ENCODE data around the gene DVL1.
"Not testable (repeated sequence)": the region's sequence is repeated elsewhere in the genome, so short reads cannot be mapped to it uniquely, and the experiment has no call there.

DVL1 gene

DNA sequence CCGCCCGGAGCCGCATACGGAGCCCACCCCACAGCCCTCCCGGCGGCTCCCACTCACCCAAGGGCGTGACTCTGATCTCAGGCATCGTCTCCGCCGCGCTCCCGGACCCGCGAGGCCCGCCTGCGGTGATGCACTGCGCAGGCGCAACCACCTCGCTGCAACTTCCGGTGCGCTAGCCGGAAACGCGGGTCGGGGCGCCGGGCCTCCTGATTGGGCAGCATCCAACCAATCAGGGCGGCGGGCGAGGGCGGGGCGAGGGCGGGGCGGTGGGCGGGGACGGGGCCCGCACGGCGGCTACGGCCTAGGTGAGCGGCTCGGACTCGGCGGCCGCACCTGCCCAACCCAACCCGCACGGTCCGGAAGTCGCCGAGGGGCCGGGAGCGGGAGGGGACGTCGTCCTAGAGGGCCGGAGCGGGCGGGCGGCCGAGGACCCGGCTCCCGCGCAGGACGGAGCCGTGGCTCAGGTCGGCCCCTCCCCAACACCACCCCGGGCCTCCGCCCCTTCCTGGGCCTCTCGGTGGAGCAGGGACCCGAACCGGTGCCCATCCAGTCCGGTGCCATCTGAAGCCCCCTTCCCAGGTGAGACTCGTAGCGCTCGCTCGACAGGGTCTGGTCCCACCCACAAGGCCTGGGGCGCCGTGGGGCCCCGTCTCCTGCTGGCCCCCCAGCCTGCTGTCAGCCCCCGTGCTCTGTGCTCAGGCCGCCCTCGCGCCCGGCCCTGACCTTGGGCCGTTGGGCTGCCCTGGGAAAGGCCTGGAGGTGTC lies 24.5 kb downstream of the DVL1 start, which contains the start of the genes CPTP and INTS11:
Gene CPTP, plus strand, starts transcription at position 279 of the 764 bp plus-strand sequence. CDS start 2,109 bp downstream, outside the sequence.
Gene INTS11, minus strand, starts transcription at position 137 of the 764 bp plus-strand sequence. Its CDS starts 52 bp downstream, at position 85.
- peak; percentile 84 to 92 for DNase-seq

DNA sequence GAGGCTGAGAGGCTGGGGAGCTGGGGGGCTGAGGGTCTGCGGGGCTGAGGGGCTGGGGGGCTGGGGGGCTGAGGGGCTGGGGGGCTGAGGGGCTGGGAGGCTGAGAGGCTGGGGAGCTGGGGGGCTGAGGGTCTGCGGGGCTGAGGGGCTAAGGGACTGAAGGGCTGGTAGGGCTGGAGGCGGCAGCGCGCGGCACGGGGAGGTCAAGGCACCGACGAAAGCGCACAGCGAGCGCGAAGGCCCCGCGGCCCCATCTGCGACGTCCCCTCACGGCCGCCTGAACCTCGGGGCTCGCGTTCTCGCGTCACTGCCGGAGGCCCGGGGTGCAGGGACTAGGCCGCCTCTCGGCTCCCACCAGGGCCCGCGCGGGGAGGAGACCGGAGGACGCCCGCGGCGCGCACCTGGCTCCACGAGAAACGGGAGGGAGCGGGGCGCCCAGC lies 25.1 kb downstream of the DVL1 start:
- DNase-seq, result no peak

DNA sequence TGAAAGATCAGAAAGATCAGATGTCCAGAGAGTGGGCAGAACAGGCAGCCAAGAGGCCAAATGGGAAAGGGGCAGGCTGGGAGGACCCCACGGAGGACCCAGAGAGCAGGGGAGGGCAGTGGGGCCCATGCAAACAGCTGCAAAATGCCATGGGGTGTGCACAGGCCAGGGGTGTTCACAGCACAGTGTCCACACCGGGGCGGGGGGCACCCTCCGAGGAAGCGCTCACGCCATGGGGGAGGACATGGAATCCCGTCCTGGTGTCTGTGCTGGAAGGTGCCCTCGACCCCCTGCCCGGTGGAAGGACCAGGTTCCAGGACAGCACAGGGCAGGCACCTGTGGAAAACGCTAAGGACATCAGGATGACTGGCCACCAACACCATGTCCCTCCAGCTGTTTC lies 26.3 kb downstream of the DVL1 start:
- DNase-seq, result no peak

DNA sequence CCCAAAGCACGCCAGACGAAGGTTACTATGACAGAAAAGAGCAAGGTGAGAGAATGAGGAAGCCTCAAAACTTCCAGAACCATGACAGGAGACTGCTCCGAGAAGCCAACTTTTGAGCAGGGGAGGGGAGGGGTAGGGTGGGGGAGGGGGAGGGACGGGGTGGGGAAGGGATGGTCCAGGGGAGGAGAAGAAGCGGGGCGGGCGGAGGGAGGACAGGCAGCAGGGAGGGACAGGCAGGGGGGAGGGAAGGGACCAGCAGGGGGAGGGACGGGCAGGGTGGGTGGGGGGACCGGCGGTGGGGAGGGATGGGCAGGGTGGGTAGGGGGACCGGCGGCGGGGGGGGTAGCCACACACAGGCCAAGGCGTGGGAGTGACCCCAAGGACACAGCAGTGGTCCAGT lies 26.8 kb downstream of the DVL1 start:
- DNase-seq, result no peak

DNA sequence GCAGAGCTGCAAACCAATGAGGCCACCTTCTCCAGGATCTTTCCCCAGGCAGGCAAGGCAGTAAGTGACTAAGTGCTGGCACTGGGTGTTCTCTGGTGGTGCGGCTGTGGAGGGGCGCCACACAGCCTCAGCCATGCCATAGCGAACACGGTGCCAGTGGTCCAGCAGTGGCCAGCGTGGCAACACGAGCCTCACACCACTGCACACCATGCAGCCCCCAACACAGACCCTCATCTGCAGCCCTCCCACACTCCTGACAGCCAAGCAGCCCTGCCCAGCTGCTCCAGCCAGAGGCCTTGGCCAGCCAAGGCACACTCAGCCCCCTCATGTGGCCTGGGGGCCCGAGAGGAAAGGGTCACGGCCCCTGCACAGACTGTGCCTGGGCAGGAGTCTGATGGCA lies 27.7 kb downstream of the DVL1 start:
- DNase-seq, result no peak

- no peak for DNase-seq
Observed at GRCh38 chr1:1320666-1321448, 28.4 kb downstream of the DVL1 start.

GRCh38 chr1:1319646-1319941 lies 29.6 kb downstream of the DVL1 start:
- DNase-seq, result no peak

- DNase-seq, result no peak
Observed at GRCh38 chr1:1318777-1319645, 30.2 kb downstream of the DVL1 start.

GRCh38 chr1:1318131-1318652 lies 31.0 kb downstream of the DVL1 start:
- DNase-seq, result no peak

DNA sequence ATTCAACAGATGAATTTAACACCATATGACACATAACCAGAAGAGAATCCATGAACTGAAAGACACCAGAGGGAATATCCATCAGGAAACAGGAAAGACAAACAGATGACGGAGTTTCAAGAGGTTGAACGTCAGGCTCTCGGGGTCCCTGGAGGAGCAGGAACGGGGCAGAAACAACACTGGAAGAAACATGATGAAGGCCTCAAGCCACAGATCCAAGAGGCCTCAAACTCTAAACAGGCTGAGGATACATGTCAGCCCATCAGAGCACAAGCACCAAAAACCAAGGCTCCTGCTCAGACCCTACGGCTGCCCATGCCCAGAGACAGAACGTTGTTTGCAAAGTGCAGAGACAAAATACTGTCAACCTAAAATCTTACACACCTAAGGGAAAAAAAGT lies 31.8 kb downstream of the DVL1 start:
- no peak for DNase-seq

DNA sequence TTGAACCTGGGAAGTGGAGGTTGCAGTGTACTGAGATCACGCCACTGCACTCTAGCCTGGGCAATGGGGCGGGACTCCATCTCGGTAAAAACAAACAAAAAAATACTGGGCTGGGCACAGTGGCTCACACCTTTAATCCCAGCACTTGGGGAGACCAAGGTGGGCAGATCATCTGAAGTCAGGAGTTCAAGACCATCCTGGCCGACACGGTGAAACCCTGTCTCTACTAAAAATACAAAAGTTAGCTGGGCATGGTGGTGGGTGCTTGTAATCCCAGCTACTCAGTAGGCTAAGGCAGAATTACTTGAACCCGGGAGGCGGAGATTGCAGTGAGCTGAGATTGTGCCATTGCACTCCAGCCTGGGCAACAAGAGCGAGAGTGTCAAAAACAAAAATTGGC lies 33.0 kb downstream of the DVL1 start:
- not testable (repeated sequence) for DNase-seq

GRCh38 chr1:1315435-1315954 lies 33.7 kb downstream of the DVL1 start:
- DNase-seq, result no peak

GRCh38 chr1:1314678-1315335 lies 34.4 kb downstream of the DVL1 start:
- DNase-seq, result no peak

GRCh38 chr1:1314237-1314586 lies 35.0 kb downstream of the DVL1 start:
- no peak for DNase-seq

DNA sequence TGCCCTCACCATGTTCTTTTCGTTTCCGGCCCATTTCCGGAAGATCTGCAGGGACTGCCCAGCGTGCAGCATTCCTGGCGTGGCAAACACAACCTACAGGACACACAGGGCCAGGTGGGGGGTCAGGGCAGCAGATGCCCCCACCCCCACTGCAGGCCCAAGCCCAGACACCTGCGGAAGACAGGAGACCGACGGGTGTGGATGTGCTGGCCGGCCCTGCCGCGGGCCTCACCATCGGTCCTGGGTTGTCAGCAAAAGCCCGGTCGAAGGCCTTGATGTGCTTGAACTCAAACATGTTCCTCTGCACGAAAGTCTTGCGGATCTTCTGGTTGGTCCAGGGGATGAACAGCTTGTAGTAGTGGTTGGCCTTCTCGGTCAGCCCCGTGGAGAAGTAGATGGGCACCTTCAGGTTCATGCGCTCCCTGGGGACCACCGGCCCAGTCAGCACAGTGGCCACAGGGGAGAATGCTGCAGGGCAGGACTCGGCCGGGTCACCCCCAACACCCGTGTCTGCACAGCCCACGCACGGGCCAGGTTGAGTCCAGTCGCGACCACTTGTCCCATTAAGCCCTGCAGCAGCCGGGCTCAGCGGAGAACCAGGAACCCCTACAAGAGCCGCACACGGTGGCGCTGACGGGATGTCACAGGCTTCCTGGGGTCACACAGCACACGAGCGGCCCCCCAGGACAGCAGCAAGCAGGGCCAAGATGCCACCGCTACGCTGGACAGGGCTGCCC lies 35.5 kb downstream of the DVL1 start:
- DNase-seq, result no peak

DNA sequence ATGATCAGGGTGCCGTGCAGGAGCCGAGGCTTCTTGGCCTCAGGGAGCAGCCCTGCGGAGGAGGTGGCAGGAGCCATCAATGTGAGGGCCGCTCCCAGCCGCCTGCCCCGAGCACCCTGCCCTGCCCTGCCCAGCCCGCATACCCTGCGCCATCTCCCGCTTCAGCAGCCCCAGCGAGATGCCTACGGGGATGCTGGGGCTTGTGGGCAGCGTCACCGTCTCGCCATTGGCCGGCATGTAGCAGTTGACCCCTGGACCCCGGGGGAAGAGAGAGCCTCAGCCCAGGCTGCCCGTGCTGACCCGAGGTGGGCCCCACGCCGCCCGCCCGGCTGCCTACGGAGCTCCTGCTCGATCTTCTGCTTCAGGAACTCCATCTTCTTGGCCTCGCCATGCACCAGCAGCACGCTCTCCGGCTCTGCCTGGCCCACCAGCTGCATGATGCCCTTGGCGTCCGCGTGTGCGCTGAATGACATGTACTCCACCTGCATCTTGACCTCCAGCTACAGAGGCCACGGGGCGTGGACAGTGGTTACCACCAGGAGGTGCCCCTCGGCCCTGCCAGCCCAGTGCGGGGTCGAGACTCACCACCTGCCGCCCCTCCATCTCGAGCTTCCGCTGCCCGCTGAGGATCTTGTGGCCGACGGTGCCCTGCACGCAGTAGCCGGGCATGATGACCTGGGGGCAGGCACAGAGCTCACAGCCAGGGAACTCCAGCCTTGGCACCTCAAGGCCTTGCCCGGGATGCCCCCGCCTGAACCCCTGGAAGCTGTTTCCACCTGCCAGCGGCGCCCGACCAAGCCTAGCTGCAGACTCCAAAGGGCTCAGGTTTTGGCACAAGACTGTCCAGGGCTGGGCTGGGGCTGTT lies 36.5 kb downstream of the DVL1 start:
- no peak for DNase-seq

DNA sequence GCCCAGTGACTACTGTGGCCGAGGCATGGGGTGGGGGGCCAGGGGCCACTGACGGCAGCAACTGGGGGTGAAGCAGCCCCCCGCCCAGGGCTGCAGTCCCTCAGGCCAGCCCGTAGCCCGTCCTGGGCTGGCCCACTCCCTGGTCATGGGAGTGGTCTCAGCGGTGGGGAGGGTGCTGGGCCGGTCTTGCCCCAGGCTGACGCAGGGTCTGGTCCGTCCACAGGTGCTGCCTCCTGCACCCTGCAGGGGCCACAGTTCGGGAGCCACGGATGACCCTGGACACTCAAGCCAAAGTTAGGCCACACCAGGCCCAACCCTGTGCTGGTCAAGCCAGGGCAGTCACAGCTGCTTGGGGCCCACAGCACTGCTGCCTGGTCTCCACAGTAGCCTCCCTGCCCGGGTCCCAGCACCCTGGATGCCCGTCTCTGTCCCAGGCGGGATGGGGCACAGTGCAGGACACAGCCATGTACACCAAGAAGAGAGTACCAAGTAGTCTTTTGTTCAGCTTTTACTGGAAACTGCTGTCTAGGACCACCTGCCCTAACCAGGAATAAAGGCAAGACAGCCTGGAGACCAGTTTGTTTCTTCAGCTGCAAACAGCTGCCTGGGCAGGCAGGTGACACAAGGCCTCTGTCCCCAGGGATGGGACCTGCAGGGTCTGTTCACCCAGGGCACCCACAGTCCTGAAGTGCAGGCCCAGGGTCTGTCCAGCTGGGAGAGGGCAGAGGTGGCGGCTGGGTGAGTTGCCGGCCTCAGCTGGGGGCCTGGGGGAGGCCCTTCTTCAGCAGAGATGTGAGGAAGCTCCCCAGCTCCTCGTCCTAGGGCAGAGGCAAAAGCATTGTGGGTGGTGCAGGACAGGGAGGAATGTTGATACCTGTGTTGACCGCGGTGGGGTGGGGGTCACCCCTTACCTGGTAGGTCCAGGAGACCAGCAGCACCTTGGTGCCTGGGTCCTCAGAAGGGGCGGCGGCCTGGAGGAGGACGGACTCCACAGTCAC lies 37.8 kb downstream of the DVL1 start:
- DNase-seq, result no peak

- no peak for DNase-seq
Observed at GRCh38 chr1:1310476-1311053, 38.7 kb downstream of the DVL1 start.

DNA sequence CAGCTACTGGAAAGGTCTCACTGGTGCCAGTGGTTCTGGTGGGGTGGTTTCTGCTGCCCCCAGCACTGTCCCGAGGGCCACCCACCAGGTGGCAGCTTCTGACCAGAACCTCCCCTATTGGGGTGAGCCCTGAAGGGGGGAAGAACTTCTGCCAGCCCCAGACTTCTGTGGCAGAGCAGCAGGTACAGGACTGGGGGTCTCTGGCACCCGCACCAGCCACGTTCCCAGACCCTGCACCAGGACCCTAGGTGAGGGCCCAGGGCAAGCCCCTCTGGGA lies 39.2 kb downstream of the DVL1 start:
- DNase-seq, result no peak
